Panc1 (cell line): ENCODE measurements around the gene KIRREL3. TPM values are rescaled to one million over a fixed set of nuclear protein-coding genes. Genes with fewer than 3 reads are reported as not detected.

Source experiments
- ATAC-seq: fragments of 200-7000 bp; cut with Tn5 transposase; 2 replicates; pipeline ENCODE4 v1.9.1; 2020; ENCODE audit warnings: mild to moderate bottlenecking, moderate library complexity
- BruUV-seq: library from RNA; stranded (reverse); fragments of 400-500 nt; replicated peaks from 2 replicates; lab custom pipeline; 2021; lab: Mats Ljungman, UMichigan
- CTCF ChIA-PET: fragments of 300-600 bp; sonication (Branson Sonifier 250); formaldehyde crosslinking; loops from one replicate; lab custom pipeline; 2022; ENCODE audit warnings: antibody characterized with exemption; lab: Charles Lee
- POLR2A ChIA-PET: fragments of 300-600 bp; sonication (Branson Sonifier 250); formaldehyde crosslinking; loops from one replicate; lab custom pipeline; 2022; ENCODE audit warnings: antibody characterized with exemption; lab: Charles Lee
- DNase-seq: peaks from one replicate; pipeline ENCODE4 v3.0.0-alpha.2; 2010; ENCODE audit warnings: low read depth, low spot score
- H3K27ac ChIP-seq: 2 replicates; pipeline ENCODE4 v1.5.1; 2011; ENCODE audit warnings: mild to moderate bottlenecking, low read length, inconsistent platforms
- H3K27me3 ChIP-seq: fragments of 200-500 bp; sonication (Bioruptor generic); 2 replicates; pipeline ENCODE4 v1.6.0; 2014; ENCODE audit warnings: low read length, inconsistent platforms; ENCODE audit not compliant: control insufficient read depth, insufficient read depth
- H3K36me3 ChIP-seq: fragments of 200-500 bp; sonication (Bioruptor generic); 2 replicates; pipeline ENCODE4 v1.5.1; 2014; ENCODE audit warnings: inconsistent platforms, mild to moderate bottlenecking, low read length, moderate library complexity; ENCODE audit not compliant: control insufficient read depth, insufficient read depth
- H3K4me1 ChIP-seq: 2 replicates; pipeline ENCODE4 v1.5.1; 2011; ENCODE audit warnings: inconsistent platforms, mild to moderate bottlenecking, low read length, moderate library complexity; ENCODE audit not compliant: control insufficient read depth, insufficient read depth
- H3K4me3 ChIP-seq, 2 experiments: 2 replicates each; pipeline ENCODE4 v1.5.1; 2011 to 2012; ENCODE audit warnings: low read depth in 2 of 2, low read length in 2 of 2, mild to moderate bottlenecking in 2 of 2, inconsistent platforms in 1 of 2, moderate library complexity in 1 of 2
- H3K9me3 ChIP-seq: fragments of 200-500 bp; sonication (Bioruptor generic); 2 replicates; pipeline ENCODE4 v1.5.1; 2014; ENCODE audit warnings: low read depth, mild to moderate bottlenecking, inconsistent platforms, low read length, moderate library complexity; ENCODE audit not compliant: control insufficient read depth, insufficient read depth
- POLR2AphosphoS5 ChIP-seq: IDR thresholded peaks from 2 replicates; pipeline ENCODE4 v1.6.1; 2012; ENCODE audit warnings: mild to moderate bottlenecking, low read depth, low read length, moderate library complexity
- SIN3A ChIP-seq: IDR thresholded peaks from 2 replicates; pipeline ENCODE4 v1.6.1; 2012; ENCODE audit warnings: low read depth, mild to moderate bottlenecking, low read length, moderate library complexity, borderline replicate concordance; ENCODE audit not compliant: insufficient read depth
- TCF7L2 ChIP-seq: IDR thresholded peaks from 2 replicates; pipeline ENCODE4 v1.6.1; 2011; ENCODE audit warnings: mild to moderate bottlenecking, low read depth, low read length, inconsistent platforms
- in situ Hi-C: cut with HindIII; loops from 2 replicates; pipeline ENCODE4 v1.10.0; 2016; ENCODE audit warnings: low sequenced_read_pairs, low pct_unique_long_range_greater_than_20kb
- intact Hi-C: fragments of 100-400 bp; cut with micrococcal nuclease; formaldehyde crosslinking; loops from one replicate; pipeline ENCODE4 v1.10.0; 2022; ENCODE audit not compliant: unreplicated experiment
- total RNA-seq: library from RNA; stranded (reverse); gene quantifications from one replicate; pipeline ENCODE4 v1.2.1, GENCODE V29; 2021; ENCODE audit not compliant: unreplicated experiment
- TF ChIP-seq, protein P1 (sequence below): fragments of 450-650 bp; IDR thresholded peaks from 2 replicates; pipeline ENCODE4 v1.5.1; 2017; ENCODE audit warnings: mild to moderate bottlenecking
- TF ChIP-seq, protein P2 (sequence below), 2 experiments: IDR thresholded peaks; 2 replicates each; pipeline ENCODE4 v1.6.1; 2011 to 2012; ENCODE audit warnings: low read depth in 2 of 2, control low read depth in 1 of 2, low read length in 1 of 2, mild to moderate bottlenecking in 1 of 2, moderate library complexity in 1 of 2; ENCODE audit not compliant: insufficient read depth in 1 of 2

KIRREL3 gene
- total RNA-seq, 1 experiment from 2014 or later, result 0.36 TPM

DNA sequence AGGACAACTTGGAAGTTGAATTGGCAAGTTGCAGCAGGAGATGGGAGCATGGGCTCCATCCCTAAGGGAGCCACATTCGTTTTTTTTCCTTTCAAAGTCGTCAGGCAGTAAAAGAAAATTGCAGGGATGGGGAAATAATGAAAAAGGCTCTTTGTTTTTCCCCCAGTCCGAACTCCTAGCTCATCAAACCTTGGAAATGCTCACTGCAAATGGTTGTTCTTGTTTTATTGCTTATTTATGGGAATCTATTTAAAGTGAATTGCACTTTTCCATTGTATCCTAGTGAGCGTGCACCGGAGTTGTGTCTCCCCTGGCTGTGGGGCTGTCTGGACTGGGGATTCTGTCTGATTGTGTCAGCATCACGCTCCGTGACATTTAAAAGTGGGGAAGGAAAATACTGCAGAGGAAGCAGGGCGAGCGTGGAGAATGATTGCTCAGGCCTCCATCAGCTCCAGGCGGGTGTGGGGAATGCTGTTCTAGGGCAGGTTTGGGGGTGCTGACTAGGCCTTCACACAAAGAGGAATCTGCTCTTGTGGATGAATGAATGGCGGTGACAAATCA, 306.4 kb downstream of the KIRREL3 start:
- H3K4me3 ChIP-seq, result no peak overlapping the region
- in situ Hi-C loops (no loop called here), intact Hi-C loops (no loop called here)
- DNase-seq (no peak), ATAC-seq (no peak)
- ChIA-PET CTCF (no interaction called here), POLR2A (no interaction called here)
- BruUV-seq, result no TSS peak
- no peaks in the 10 kb centered on the region for H3K9me3 ChIP-seq
- H3K27ac ChIP-seq, result no peak overlapping the region
- H3K36me3 ChIP-seq, result no peaks in the 10 kb centered on the region
- peaks cover 6% of the 10 kb centered on the region for H3K27me3 ChIP-seq
- H3K4me1 ChIP-seq, result no peaks in the 10 kb centered on the region
- TF ChIP-seq, protein P1, sequence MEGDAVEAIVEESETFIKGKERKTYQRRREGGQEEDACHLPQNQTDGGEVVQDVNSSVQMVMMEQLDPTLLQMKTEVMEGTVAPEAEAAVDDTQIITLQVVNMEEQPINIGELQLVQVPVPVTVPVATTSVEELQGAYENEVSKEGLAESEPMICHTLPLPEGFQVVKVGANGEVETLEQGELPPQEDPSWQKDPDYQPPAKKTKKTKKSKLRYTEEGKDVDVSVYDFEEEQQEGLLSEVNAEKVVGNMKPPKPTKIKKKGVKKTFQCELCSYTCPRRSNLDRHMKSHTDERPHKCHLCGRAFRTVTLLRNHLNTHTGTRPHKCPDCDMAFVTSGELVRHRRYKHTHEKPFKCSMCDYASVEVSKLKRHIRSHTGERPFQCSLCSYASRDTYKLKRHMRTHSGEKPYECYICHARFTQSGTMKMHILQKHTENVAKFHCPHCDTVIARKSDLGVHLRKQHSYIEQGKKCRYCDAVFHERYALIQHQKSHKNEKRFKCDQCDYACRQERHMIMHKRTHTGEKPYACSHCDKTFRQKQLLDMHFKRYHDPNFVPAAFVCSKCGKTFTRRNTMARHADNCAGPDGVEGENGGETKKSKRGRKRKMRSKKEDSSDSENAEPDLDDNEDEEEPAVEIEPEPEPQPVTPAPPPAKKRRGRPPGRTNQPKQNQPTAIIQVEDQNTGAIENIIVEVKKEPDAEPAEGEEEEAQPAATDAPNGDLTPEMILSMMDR, result no peak
- no peak for TF ChIP-seq SIN3A
- TF ChIP-seq, protein P2, sequence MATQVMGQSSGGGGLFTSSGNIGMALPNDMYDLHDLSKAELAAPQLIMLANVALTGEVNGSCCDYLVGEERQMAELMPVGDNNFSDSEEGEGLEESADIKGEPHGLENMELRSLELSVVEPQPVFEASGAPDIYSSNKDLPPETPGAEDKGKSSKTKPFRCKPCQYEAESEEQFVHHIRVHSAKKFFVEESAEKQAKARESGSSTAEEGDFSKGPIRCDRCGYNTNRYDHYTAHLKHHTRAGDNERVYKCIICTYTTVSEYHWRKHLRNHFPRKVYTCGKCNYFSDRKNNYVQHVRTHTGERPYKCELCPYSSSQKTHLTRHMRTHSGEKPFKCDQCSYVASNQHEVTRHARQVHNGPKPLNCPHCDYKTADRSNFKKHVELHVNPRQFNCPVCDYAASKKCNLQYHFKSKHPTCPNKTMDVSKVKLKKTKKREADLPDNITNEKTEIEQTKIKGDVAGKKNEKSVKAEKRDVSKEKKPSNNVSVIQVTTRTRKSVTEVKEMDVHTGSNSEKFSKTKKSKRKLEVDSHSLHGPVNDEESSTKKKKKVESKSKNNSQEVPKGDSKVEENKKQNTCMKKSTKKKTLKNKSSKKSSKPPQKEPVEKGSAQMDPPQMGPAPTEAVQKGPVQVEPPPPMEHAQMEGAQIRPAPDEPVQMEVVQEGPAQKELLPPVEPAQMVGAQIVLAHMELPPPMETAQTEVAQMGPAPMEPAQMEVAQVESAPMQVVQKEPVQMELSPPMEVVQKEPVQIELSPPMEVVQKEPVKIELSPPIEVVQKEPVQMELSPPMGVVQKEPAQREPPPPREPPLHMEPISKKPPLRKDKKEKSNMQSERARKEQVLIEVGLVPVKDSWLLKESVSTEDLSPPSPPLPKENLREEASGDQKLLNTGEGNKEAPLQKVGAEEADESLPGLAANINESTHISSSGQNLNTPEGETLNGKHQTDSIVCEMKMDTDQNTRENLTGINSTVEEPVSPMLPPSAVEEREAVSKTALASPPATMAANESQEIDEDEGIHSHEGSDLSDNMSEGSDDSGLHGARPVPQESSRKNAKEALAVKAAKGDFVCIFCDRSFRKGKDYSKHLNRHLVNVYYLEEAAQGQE (IDR thresholded peaks at IDR 0.05; ENCODE audit: insufficient read depth in 1 of 2, low read depth in 2 of 2, low read length in 1 of 2), result no peak
- no peak for TF ChIP-seq TCF7L2
- TF ChIP-seq POLR2AphosphoS5, result no peak

DNA sequence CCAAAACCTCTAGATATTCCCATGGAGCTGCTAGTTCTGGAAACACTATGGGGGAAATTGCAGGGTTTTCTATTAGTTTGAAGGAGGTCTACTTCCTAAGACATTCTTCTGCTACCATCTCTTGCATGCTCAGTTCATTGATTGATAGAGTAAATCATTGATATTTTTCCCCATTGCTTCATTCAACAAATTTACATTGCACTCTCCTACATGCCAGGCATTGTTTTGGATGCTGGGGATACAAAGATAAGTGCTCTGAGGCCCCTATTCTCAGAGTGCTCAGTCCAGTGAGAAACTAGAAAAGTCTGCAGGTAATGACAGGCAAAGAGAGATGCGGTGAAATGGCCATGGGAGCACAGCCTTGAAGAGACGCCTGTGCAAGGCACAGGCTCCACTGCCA, 313.1 kb downstream of the KIRREL3 start:
- TF ChIP-seq POLR2AphosphoS5 (no peak), SIN3A (no peak), TCF7L2 (no peak)
- TF ChIP-seq, protein P2 (IDR thresholded peaks at IDR 0.05; ENCODE audit: insufficient read depth in 1 of 2, low read depth in 2 of 2, low read length in 1 of 2), result no peak
- TF ChIP-seq, protein P1, result no peak
- ChIA-PET CTCF (no interaction called here), POLR2A (no interaction called here)
- peaks cover 10% of the 10 kb centered on the region; the same call in 1 of the 2 replicates for H3K27me3 ChIP-seq
- no peaks in the 10 kb centered on the region for H3K4me1 ChIP-seq
- intact Hi-C loops (no loop called here), in situ Hi-C loops (no loop called here)
- no peak overlapping the region for H3K4me3 ChIP-seq
- H3K36me3 ChIP-seq, result no peaks in the 10 kb centered on the region
- H3K9me3 ChIP-seq, result no peaks in the 10 kb centered on the region
- DNase-seq (no peak), ATAC-seq (no peak)
- no peak overlapping the region for H3K27ac ChIP-seq
- no TSS peak for BruUV-seq
